HCT116 (cell line): ENCODE measurements around the gene POLA1. TPM values are rescaled to one million over a fixed set of nuclear protein-coding genes. Genes with fewer than 3 reads are reported as not detected.

ENCODE experiments used
- ATAC-seq: fragments of 200-7000 bp; cut with Tn5 transposase; 2 replicates; pipeline ENCODE4 v1.9.1; 2020; ENCODE audit warnings: mild to moderate bottlenecking, moderate library complexity
- BruUV-seq: library from RNA; stranded (reverse); fragments of 400-500 nt; replicated peaks from 2 replicates; lab custom pipeline; 2021; lab: Mats Ljungman, UMichigan
- CTCF ChIA-PET: fragments of 300-600 bp; sonication (Branson Sonifier 250); formaldehyde crosslinking; loops from one replicate; lab custom pipeline; 2021; ENCODE audit warnings: antibody characterized with exemption; lab: Charles Lee
- POLR2A ChIA-PET: fragments of 300-600, 350-600 bp; sonication (Branson Sonifier 250); formaldehyde crosslinking; loops from one replicate; lab custom pipeline; 2021; ENCODE audit warnings: antibody characterized with exemption; lab: Charles Lee
- RAD21 ChIA-PET, 2 experiments: fragments of 300-600 bp; sonication (Branson Sonifier 250); formaldehyde crosslinking; loops; one replicate each; lab custom pipeline; 2023; ENCODE audit warnings: low total read pairs in 2 of 2; ENCODE audit not compliant: uncharacterized antibody in 2 of 2, unreplicated experiment in 2 of 2, low non-redundant PET in 1 of 2; lab: Charles Lee
- DNase-seq: peaks from one replicate; pipeline ENCODE4 v3.0.0-alpha.2; 2010; ENCODE audit warnings: low read depth, low spot score
- H2AFZ ChIP-seq: fragments of 200-600 bp; shearing (Covaris generic), sonication (generic); 2 replicates; pipeline ENCODE4 v1.6.1; 2017; ENCODE audit warnings: low read depth, mixed run types, mixed read lengths, antibody characterized with exemption, low read length; ENCODE audit not compliant: poor library complexity, severe bottlenecking
- H3K27ac ChIP-seq: 2 replicates; pipeline ENCODE4 v1.5.1; 2012; ENCODE audit warnings: low read depth, low read length
- H3K27me3 ChIP-seq: fragments of 200-600 bp; sonication (generic); 2 replicates; pipeline ENCODE4 v1.6.1; 2016; ENCODE audit warnings: mixed run types, low read length, mixed read lengths; ENCODE audit not compliant: insufficient read depth
- H3K36me3 ChIP-seq, 2 experiments: fragments of 200-500 bp in 1 of 2; fragments of 200-600 bp in 1 of 2; sonication (Bioruptor generic) in 1 of 2; sonication (generic) in 1 of 2; 2 replicates each; pipeline versions ENCODE4 v1.5.1 to v1.6.1; 2014 to 2016; ENCODE audit warnings: low read length in 2 of 2, inconsistent platforms in 1 of 2, mixed read lengths in 1 of 2, mixed run types in 1 of 2; ENCODE audit not compliant: insufficient read depth in 2 of 2, control insufficient read depth in 1 of 2
- H3K4me1 ChIP-seq, 2 experiments: fragments of 200-600 bp in 1 of 2; sonication (generic) in 1 of 2; 2 replicates each; pipeline versions ENCODE4 v1.5.1 to v1.6.1; 2012 to 2017; ENCODE audit warnings: low read length in 2 of 2, inconsistent platforms in 1 of 2, mild to moderate bottlenecking in 1 of 2, mixed read lengths in 1 of 2, mixed run types in 1 of 2, moderate library complexity in 1 of 2; ENCODE audit not compliant: insufficient read depth in 2 of 2, control insufficient read depth in 1 of 2
- H3K4me2 ChIP-seq: fragments of 200-600 bp; sonication (generic); 2 replicates; pipeline ENCODE4 v1.6.1; 2017; ENCODE audit warnings: mixed run types, low read length, mixed read lengths
- H3K4me3 ChIP-seq, 2 experiments: fragments of 200-600 bp in 1 of 2; sonication (generic) in 1 of 2; replicated peaks in 1 of 2; 2 replicates each; pipeline ENCODE4 v1.5.1; 2011 to 2016; ENCODE audit warnings: low read length in 2 of 2, control low read depth in 1 of 2, low read depth in 1 of 2, mild to moderate bottlenecking in 1 of 2, mixed read lengths in 1 of 2, mixed run types in 1 of 2
- H3K79me2 ChIP-seq: fragments of 200-600 bp; sonication (generic); 2 replicates; pipeline ENCODE4 v1.6.1; 2017; ENCODE audit warnings: mild to moderate bottlenecking, mixed run types, low read length, moderate library complexity, mixed read lengths; ENCODE audit not compliant: insufficient read depth
- H3K9ac ChIP-seq: fragments of 200-600 bp; sonication (generic); 2 replicates; pipeline ENCODE4 v1.6.1; 2016; ENCODE audit warnings: low read length, mixed read lengths
- H3K9me2 ChIP-seq: fragments of 200-600 bp; sonication (generic), shearing (Covaris generic); 2 replicates; pipeline ENCODE4 v1.6.1; 2017; ENCODE audit warnings: mixed run types, mild to moderate bottlenecking, moderate library complexity; ENCODE audit not compliant: insufficient read depth
- H3K9me3 ChIP-seq, 2 experiments: fragments of 200-500 bp in 1 of 2; fragments of 200-600 bp in 1 of 2; sonication (Bioruptor generic) in 1 of 2; sonication (generic) in 1 of 2; 2 replicates each; pipeline ENCODE4 v1.6.1; 2014 to 2017; ENCODE audit warnings: low read length in 2 of 2, mixed read lengths in 2 of 2, inconsistent platforms in 1 of 2, low read depth in 1 of 2, mild to moderate bottlenecking in 1 of 2, mixed run types in 1 of 2, moderate library complexity in 1 of 2; ENCODE audit not compliant: control insufficient read depth in 1 of 2, insufficient read depth in 1 of 2
- H4K20me1 ChIP-seq: fragments of 200-600 bp; sonication (generic), shearing (Covaris generic); 2 replicates; pipeline ENCODE4 v1.6.1; 2017; ENCODE audit warnings: mixed run types, mild to moderate bottlenecking, moderate library complexity; ENCODE audit not compliant: insufficient read depth
- ATF3 ChIP-seq: IDR thresholded peaks from 2 replicates; pipeline ENCODE4 v1.6.1; 2012
- CBX3 ChIP-seq: IDR thresholded peaks from 2 replicates; pipeline ENCODE4 v1.6.1; 2012; ENCODE audit warnings: low read depth
- CEBPB ChIP-seq: IDR thresholded peaks from 2 replicates; pipeline ENCODE4 v1.6.1; 2012; ENCODE audit warnings: low read depth
- CTCF ChIP-seq, 3 experiments: fragments of 200-600 bp in 1 of 3; sonication (generic) in 1 of 3; IDR thresholded peaks in 2 of 3; conservative IDR thresholded peaks in 1 of 3; 2 replicates each; pipeline ENCODE4 v1.5.1; 2012 to 2017; ENCODE audit warnings: low read depth in 2 of 3, low read length in 2 of 3, antibody characterized with exemption in 1 of 3, borderline replicate concordance in 1 of 3, control low read depth in 1 of 3, mild to moderate bottlenecking in 1 of 3, mixed read lengths in 1 of 3, mixed run types in 1 of 3, moderate library complexity in 1 of 3; ENCODE audit not compliant: insufficient read depth in 1 of 3
- ELF1 ChIP-seq: IDR thresholded peaks from 2 replicates; pipeline ENCODE4 v1.6.1; 2012; ENCODE audit warnings: low read depth, borderline replicate concordance
- FOSL1 ChIP-seq: IDR thresholded peaks from 2 replicates; pipeline ENCODE4 v1.6.1; 2012; ENCODE audit warnings: low read depth
- POLR2A ChIP-seq: IDR thresholded peaks from 2 replicates; pipeline ENCODE4 v1.7.0; 2011; ENCODE audit warnings: borderline replicate concordance; ENCODE audit not compliant: insufficient read depth, insufficient read length; ENCODE audit errors: extremely low read depth
- RAD21 ChIP-seq: IDR thresholded peaks from 2 replicates; pipeline ENCODE4 v1.6.1; 2012; ENCODE audit warnings: low read depth, mild to moderate bottlenecking
- SIN3A ChIP-seq: IDR thresholded peaks from 2 replicates; pipeline ENCODE4 v1.6.1; 2012; ENCODE audit warnings: low read depth
- SP1 ChIP-seq: IDR thresholded peaks from 2 replicates; pipeline ENCODE4 v1.6.1; 2012; ENCODE audit warnings: low read depth
- YY1 ChIP-seq: IDR thresholded peaks from 2 replicates; pipeline ENCODE4 v1.6.1; 2011; ENCODE audit warnings: low read length, low read depth, moderate library complexity, mild to moderate bottlenecking; ENCODE audit not compliant: insufficient replicate concordance; ENCODE audit errors: extremely low read depth
- ZBTB33 ChIP-seq: IDR thresholded peaks from 2 replicates; pipeline ENCODE4 v1.6.1; 2011; ENCODE audit warnings: mild to moderate bottlenecking, low read length, moderate library complexity; ENCODE audit not compliant: insufficient replicate concordance; ENCODE audit errors: extremely low read depth
- intact Hi-C: fragments of 100-400 bp; cut with micrococcal nuclease; formaldehyde crosslinking; loops from 2 replicates; pipeline ENCODE4 v1.10.0; 2022
- total RNA-seq: library from RNA; stranded (reverse); gene quantifications from one replicate; pipeline ENCODE4 v1.2.1, GENCODE V29; 2021; ENCODE audit not compliant: unreplicated experiment

Gene POLA1
- total RNA-seq, 1 experiment from 2014 or later, result 27.0 TPM

GRCh38 chrX:24833695-24834094 lies 140.0 kb downstream of the POLA1 start (continued):
- TF ChIP-seq ZBTB33 (no peak), ELF1 (no peak), YY1 (no peak), CTCF (IDR thresholded peaks at IDR 0.05 in 2 of 3, conservative IDR thresholded peaks at IDR 0.05 in 1 of 3; ENCODE audit: borderline replicate concordance in 1 of 3, insufficient read depth in 1 of 3, low read depth in 2 of 3, low read length in 2 of 3) (no peak), FOSL1 (no peak)
- TF ChIP-seq, all 23 proteins: peak for 0

GRCh38 chrX:24837966-24838365 lies 144.2 kb downstream of the POLA1 start:
- POLR2A ChIA-PET, result no interaction called here
- Histone ChIP-seq H3K79me2 (peaks cover 8% of the 10 kb centered on the region), H3K9ac (no peak overlapping the region), H3K9me2 (no peaks in the 10 kb centered on the region), H3K4me2 (no peak overlapping the region)
- CTCF ChIA-PET, result interaction anchor here (0.6 to 1.8 kb wide), 10 partner anchors 8 to 306 kb away, joined by 3 to 15 read pairs (median 5); no protein-coding TSS in a partner anchor
- TF ChIP-seq SIN3A, result no peak
- no peak for TF ChIP-seq CTCF (IDR thresholded peaks at IDR 0.05 in 2 of 3, conservative IDR thresholded peaks at IDR 0.05 in 1 of 3; ENCODE audit: borderline replicate concordance in 1 of 3, insufficient read depth in 1 of 3, low read depth in 2 of 3, low read length in 2 of 3)
- TF ChIP-seq CEBPB, result no peak
- TF ChIP-seq RAD21, result no peak
- TF ChIP-seq SP1, result no peak
- TF ChIP-seq ATF3, result no peak
- no peak for TF ChIP-seq POLR2A
- no peak for TF ChIP-seq CBX3
- TF ChIP-seq, all 23 proteins: peak for 0
- DNase-seq (no peak), ATAC-seq (no peak)
- Histone ChIP-seq H3K4me1 (no peaks in the 10 kb centered on the region), H3K9me3 (no peaks in the 10 kb centered on the region), H3K27ac (no peak overlapping the region), H3K4me3 (no peak overlapping the region), H3K36me3 (0 out of 4 replicates have a peak, but pooled peaks cover 0 to 5% of the 10 kb centered on the region in 2 experiments), H3K27me3 (no peaks in the 10 kb centered on the region), H4K20me1 (no peaks in the 10 kb centered on the region), H2AFZ (no peak overlapping the region)
- BruUV-seq, result no TSS peak
- RAD21 ChIA-PET, result no interaction called here
- intact Hi-C loops, result loop anchor here (2.0 kb wide), 2 partner anchors 183 to 307 kb away; no protein-coding TSS in a partner anchor
